LNCAP (cell line): Measurements from ENCODE around the gene NLRP6.

Source experiments
- TF ChIP-seq, protein P1 (sequence below): fragments of 450-650 bp; IDR thresholded peaks from 2 replicates; pipeline ENCODE4 v1.5.1; 2017; ENCODE audit warnings: mild to moderate bottlenecking

Gene NLRP6

DNA sequence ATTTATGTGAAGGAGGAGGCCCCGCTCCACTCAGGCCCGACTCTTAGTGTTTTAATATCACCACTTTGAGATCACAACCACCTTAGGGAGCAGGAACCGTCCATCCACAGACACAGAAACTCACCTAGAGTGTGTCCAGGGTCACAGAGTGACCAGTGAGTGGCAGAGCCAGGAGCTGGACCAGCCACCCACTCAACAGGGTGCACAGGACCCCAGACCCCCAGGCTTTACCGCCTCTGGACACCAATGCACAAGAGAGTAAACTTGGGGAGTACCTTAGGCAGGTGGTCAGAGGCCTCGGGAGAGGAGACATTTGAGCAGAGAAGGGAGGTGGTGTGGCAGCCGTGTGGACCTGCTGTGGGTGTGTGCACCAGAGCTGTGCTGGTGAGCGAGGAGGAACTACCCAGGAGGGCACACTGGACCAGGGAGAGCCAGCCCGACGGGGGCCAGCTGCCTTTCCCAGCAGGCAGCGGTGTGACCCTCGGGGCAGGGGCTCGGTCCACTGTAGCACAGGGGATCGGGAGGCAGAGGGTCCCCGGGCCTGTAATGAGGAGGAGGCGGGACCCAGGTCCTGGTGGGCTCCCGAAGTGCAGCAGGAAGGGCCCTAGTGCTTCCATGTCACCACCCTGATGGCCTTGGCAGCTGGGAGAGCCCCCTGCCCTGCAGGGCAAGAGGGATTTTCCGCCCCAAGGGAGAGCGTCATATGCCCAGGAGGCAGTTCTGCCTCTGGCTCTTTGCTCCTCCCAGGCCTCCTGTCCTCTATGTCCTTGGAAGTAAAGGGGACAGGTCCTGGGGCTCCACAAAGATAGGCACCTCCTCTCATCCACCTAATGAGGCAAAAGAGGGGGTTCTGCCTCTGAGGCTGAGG lies 7.5 kb upstream of the NLRP6 start:
- TF ChIP-seq, protein P1, sequence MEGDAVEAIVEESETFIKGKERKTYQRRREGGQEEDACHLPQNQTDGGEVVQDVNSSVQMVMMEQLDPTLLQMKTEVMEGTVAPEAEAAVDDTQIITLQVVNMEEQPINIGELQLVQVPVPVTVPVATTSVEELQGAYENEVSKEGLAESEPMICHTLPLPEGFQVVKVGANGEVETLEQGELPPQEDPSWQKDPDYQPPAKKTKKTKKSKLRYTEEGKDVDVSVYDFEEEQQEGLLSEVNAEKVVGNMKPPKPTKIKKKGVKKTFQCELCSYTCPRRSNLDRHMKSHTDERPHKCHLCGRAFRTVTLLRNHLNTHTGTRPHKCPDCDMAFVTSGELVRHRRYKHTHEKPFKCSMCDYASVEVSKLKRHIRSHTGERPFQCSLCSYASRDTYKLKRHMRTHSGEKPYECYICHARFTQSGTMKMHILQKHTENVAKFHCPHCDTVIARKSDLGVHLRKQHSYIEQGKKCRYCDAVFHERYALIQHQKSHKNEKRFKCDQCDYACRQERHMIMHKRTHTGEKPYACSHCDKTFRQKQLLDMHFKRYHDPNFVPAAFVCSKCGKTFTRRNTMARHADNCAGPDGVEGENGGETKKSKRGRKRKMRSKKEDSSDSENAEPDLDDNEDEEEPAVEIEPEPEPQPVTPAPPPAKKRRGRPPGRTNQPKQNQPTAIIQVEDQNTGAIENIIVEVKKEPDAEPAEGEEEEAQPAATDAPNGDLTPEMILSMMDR, result no peak

DNA sequence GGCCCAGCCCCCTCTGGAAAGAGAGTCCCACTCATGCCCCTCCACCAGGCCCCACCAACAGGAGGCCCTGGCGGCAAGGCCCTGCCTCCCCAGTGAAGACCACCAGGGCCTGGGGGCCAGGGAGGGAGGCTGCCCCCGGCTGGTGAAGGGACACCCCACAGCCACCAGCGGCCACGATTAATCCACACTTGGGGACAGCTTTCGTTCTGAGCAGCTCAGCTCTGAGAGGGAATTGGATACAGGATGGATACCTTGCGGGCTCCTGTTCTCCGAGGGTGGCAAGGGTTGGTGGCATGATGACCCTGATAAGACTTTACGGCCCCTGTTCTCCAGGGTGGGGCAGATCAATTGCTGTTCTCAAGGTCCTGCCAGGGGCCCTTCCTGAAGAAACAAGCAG lies 6.9 kb upstream of the NLRP6 start:
- TF ChIP-seq, protein P1, result no peak

DNA sequence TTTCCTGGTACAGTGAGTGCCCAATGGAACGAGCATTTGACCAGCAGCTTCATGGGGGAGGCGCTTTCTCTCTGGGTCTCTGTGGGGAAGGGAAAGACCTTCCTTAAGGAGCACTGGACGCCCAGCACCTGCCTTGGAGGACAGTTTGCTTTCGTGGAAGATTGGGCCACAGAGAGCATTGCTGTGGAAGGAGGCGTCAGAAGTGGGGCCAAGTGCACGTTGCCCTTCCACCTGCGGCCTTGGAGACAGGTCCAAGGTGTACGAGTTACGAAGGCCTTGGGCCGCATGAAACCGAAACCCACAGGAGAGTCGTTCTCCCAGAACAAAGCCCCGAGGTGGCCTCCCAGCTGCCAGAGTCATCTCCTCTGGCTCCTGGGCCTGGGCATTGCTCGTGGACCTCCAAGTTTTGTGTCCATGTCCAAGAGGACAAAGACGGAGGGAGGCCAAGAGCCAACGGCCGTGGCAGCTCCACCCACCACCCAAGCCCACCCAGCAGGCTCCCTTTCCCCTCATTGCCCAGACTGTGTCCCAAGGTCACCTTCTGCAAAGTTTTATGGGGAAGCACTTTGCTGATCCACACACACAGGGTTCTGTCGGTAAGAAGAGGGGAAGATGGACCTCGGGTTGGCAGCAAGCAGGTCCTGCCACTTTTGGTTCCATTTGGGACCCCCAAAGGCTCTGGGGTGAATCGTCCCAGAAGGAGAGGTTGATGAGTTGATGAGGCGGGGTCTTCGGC lies 5.8 kb upstream of the NLRP6 start:
- TF ChIP-seq, protein P1, result no peak

DNA sequence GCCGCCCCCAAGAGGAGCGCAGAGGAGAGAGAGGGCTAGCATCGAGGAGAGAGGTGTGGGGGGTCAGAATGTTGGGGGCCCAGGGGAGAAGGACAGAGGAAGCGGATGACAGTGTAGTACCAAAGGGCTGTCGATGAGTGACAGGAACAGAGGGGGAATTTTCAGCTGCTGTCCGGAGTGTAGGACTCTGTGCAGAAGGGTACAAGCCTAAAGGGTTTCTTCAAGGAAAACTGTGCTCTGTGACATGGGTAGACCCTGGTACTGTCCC lies 5.3 kb upstream of the NLRP6 start:
- TF ChIP-seq, protein P1, result no peak

GRCh38 chr11:276219-276618 lies 2.0 kb upstream of the NLRP6 start:
- TF ChIP-seq, protein P1, result no peak

DNA sequence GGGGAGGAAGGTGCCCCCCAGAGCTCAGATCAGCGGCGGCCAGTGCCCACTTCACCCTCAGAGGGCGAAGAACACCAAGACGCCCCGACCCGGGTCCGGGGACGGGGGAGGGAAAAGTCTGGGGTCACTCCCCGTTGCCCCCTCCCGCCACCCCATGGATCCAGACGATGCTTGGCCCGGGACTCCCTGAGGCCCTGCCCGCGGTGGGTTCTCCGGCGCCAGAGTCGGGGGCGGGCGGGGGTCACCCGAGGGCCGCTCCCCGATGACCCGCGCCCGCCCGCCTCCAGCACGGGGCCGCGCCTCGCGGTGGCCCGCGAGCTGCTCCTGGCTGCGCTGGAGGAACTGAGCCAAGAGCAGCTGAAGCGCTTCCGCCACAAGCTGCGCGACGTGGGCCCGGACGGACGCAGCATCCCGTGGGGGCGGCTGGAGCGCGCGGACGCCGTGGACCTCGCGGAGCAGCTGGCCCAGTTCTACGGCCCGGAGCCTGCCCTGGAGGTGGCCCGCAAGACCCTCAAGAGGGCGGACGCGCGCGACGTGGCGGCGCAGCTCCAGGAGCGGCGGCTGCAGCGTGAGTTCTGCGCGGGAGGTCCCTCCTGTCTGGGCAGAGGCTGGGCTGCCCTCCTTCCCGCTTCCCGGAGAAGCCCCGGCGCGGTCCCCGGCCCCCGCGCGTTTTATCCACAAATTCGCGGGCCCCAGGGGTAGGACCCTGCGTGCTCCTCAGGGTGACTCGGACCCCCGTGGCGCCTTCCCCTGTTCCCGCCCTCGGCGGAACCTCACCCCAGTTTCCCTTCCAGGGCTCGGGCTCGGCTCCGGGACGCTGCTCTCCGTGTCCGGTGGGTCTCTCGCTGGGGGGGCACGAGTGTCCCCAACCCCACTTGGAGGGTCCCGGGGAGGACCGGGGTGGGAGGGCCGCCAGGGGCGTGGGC lies 1.1 kb downstream of the NLRP6 start:
- TF ChIP-seq, protein P1, result no peak

DNA sequence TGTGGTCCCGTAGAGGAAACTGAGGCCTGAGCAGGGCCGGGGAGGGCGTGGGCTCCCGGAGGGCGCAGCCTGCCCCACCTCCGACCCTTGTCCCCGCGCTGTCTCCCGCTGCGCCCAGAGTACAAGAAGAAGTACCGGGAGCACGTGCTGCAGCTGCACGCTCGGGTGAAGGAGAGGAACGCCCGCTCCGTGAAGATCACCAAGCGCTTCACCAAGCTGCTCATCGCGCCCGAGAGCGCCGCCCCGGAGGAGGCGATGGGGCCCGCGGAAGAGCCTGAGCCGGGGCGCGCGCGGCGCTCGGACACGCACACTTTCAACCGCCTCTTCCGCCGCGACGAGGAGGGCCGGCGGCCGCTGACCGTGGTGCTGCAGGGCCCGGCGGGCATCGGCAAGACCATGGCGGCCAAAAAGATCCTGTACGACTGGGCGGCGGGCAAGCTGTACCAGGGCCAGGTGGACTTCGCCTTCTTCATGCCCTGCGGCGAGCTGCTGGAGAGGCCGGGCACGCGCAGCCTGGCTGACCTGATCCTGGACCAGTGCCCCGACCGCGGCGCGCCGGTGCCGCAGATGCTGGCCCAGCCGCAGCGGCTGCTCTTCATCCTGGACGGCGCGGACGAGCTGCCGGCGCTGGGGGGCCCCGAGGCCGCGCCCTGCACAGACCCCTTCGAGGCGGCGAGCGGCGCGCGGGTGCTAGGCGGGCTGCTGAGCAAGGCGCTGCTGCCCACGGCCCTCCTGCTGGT lies 1.9 kb downstream of the NLRP6 start:
- TF ChIP-seq, protein P1, result 0 out of 2 replicates have a peak, but pooled peaks have one; percentile 22
